ENCODE measurements around the gene ANTXR2.
"Not testable (repeated sequence)": the region's sequence is repeated elsewhere in the genome, so short reads cannot be mapped to it uniquely, and the experiment has no call there.

The ANTXR2 gene

GRCh38 chr4:80072744-80073472, at the start of gene ANTXR2:
TSS of gene ANTXR2 (minus strand) at chr4:80073229. CDS start at chr4:80072560, 669 bp downstream.
- Mint-ChIP-seq H3K4me1 (peaks cover 84% of the 10 kb centered on the region), H3K9me3 (no peaks in the 10 kb centered on the region), H3K4me3 (peak within 1 kb of the TSS; percentile 89), H3K27me3 (peaks cover 4% of the 10 kb centered on the region), H3K36me3 (ENCODE audit: low read depth) (peaks cover 17% of the 10 kb centered on the region), H3K27ac (peak within 1 kb of the TSS; percentile 87)
- ATAC-seq (peak; percentile 84), DNase-seq (peak; percentile 72)

GRCh38 chr4:80121815-80122214, 48.8 kb upstream of the ANTXR2 start:
- not testable (repeated sequence) for H3K4me3 Mint-ChIP-seq; H3K36me3 Mint-ChIP-seq (ENCODE audit: low read depth); DNase-seq; ATAC-seq; H3K27me3 Mint-ChIP-seq; H3K27ac Mint-ChIP-seq
- peaks cover 32% of the 10 kb centered on the region for H3K4me1 Mint-ChIP-seq
- peaks cover 17% of the 10 kb centered on the region for H3K9me3 Mint-ChIP-seq

- not testable (repeated sequence) for ATAC-seq; H3K27me3 Mint-ChIP-seq; DNase-seq; H3K36me3 Mint-ChIP-seq (ENCODE audit: low read depth); H3K27ac Mint-ChIP-seq; H3K4me3 Mint-ChIP-seq
- H3K4me1 Mint-ChIP-seq: peaks cover 10% of the 10 kb centered on the region
- peaks cover 17% of the 10 kb centered on the region for H3K9me3 Mint-ChIP-seq
These were observed 46.6 kb upstream of the ANTXR2 start for GRCh38 chr4:80119620-80120019.

GRCh38 chr4:80116516-80116915, 43.5 kb upstream of the ANTXR2 start:
- no peak for ATAC-seq

GRCh38 chr4:80115368-80116181, 42.5 kb upstream of the ANTXR2 start:
- no peaks in the 10 kb centered on the region for H3K4me1 Mint-ChIP-seq
- peaks cover 2% of the 10 kb centered on the region for H3K27me3 Mint-ChIP-seq
- ATAC-seq: no peak
- no peak for DNase-seq
- no peak overlapping the region for H3K4me3 Mint-ChIP-seq
- H3K9me3 Mint-ChIP-seq: peaks cover 17% of the 10 kb centered on the region
- H3K27ac Mint-ChIP-seq: no peak overlapping the region
- no peaks in the 10 kb centered on the region for H3K36me3 Mint-ChIP-seq (ENCODE audit: low read depth)

More at GRCh38 chr4:80116516-80116915, 43.5 kb upstream of the ANTXR2 start:
- Mint-ChIP-seq H3K27ac (no peak overlapping the region), H3K4me3 (no peak overlapping the region), H3K27me3 (peaks cover 2% of the 10 kb centered on the region), H3K36me3 (ENCODE audit: low read depth) (no peaks in the 10 kb centered on the region), H3K9me3 (peaks cover 17% of the 10 kb centered on the region), H3K4me1 (no peaks in the 10 kb centered on the region)
- no peak for DNase-seq

GRCh38 chr4:80114732-80115265, 41.8 kb upstream of the ANTXR2 start:
- Mint-ChIP-seq H3K27ac (no peak overlapping the region), H3K4me3 (no peak overlapping the region), H3K27me3 (peaks cover 2% of the 10 kb centered on the region), H3K36me3 (ENCODE audit: low read depth) (no peaks in the 10 kb centered on the region), H3K9me3 (peaks cover 17% of the 10 kb centered on the region), H3K4me1 (no peaks in the 10 kb centered on the region)
- DNase-seq (no peak), ATAC-seq (no peak)

GRCh38 chr4:80113615-80114014, 40.6 kb upstream of the ANTXR2 start:
- DNase-seq (no peak), ATAC-seq (no peak)
- H3K27me3 Mint-ChIP-seq: peaks cover 2% of the 10 kb centered on the region
- peaks cover 17% of the 10 kb centered on the region for H3K9me3 Mint-ChIP-seq
- no peaks in the 10 kb centered on the region for H3K4me1 Mint-ChIP-seq
- H3K4me3 Mint-ChIP-seq: no peak overlapping the region
- H3K27ac Mint-ChIP-seq: no peak overlapping the region
- no peaks in the 10 kb centered on the region for H3K36me3 Mint-ChIP-seq (ENCODE audit: low read depth)

- H3K4me1 Mint-ChIP-seq: no peaks in the 10 kb centered on the region
- DNase-seq: no peak
- no peak overlapping the region for H3K27ac Mint-ChIP-seq
- peaks cover 14% of the 10 kb centered on the region for H3K9me3 Mint-ChIP-seq
- no peaks in the 10 kb centered on the region for H3K36me3 Mint-ChIP-seq (ENCODE audit: low read depth)
- ATAC-seq: no peak
- H3K4me3 Mint-ChIP-seq: no peak overlapping the region
- H3K27me3 Mint-ChIP-seq: peaks cover 2% of the 10 kb centered on the region
These were observed 39.2 kb upstream of the ANTXR2 start for GRCh38 chr4:80112236-80112635.

- H3K4me1 Mint-ChIP-seq: no peaks in the 10 kb centered on the region
- no peaks in the 10 kb centered on the region for H3K27me3 Mint-ChIP-seq
- ATAC-seq (no peak), DNase-seq (no peak)
- H3K4me3 Mint-ChIP-seq: no peak overlapping the region
- peaks cover 19% of the 10 kb centered on the region for H3K9me3 Mint-ChIP-seq
- no peaks in the 10 kb centered on the region for H3K36me3 Mint-ChIP-seq (ENCODE audit: low read depth)
- H3K27ac Mint-ChIP-seq: no peak overlapping the region
These were observed 38.2 kb upstream of the ANTXR2 start for GRCh38 chr4:80111276-80111675.

- Mint-ChIP-seq H3K4me3 (no peak overlapping the region), H3K27me3 (no peaks in the 10 kb centered on the region), H3K4me1 (no peaks in the 10 kb centered on the region), H3K9me3 (peaks cover 19% of the 10 kb centered on the region), H3K27ac (no peak overlapping the region), H3K36me3 (ENCODE audit: low read depth) (no peaks in the 10 kb centered on the region)
- no peak for ATAC-seq
- DNase-seq: no peak
These were observed 34.3 kb upstream of the ANTXR2 start for GRCh38 chr4:80107374-80107773.

- H3K27me3 Mint-ChIP-seq: no peaks in the 10 kb centered on the region
- H3K36me3 Mint-ChIP-seq (ENCODE audit: low read depth): no peaks in the 10 kb centered on the region
- DNase-seq: no peak
- H3K4me1 Mint-ChIP-seq: peaks cover 13% of the 10 kb centered on the region
- ATAC-seq: no peak
- H3K27ac Mint-ChIP-seq: no peak overlapping the region
- H3K9me3 Mint-ChIP-seq: peaks cover 19% of the 10 kb centered on the region
- H3K4me3 Mint-ChIP-seq: no peak overlapping the region
These were observed 31.9 kb upstream of the ANTXR2 start for GRCh38 chr4:80104927-80105326.

- no peaks in the 10 kb centered on the region for H3K27me3 Mint-ChIP-seq
- peaks cover 13% of the 10 kb centered on the region for H3K4me1 Mint-ChIP-seq
- no peaks in the 10 kb centered on the region for H3K36me3 Mint-ChIP-seq (ENCODE audit: low read depth)
- H3K4me3 Mint-ChIP-seq: no peak overlapping the region
- no peak overlapping the region for H3K27ac Mint-ChIP-seq
- peaks cover 19% of the 10 kb centered on the region for H3K9me3 Mint-ChIP-seq
- ATAC-seq: no peak
- no peak for DNase-seq
These were observed 30.6 kb upstream of the ANTXR2 start for GRCh38 chr4:80103629-80104028.

- ATAC-seq: peak; percentile 73
- no peak for DNase-seq
- Mint-ChIP-seq H3K27ac (peak overlapping the region; percentile 32), H3K4me3 (no peak overlapping the region), H3K27me3 (no peaks in the 10 kb centered on the region), H3K36me3 (ENCODE audit: low read depth) (no peaks in the 10 kb centered on the region), H3K4me1 (peaks cover 13% of the 10 kb centered on the region), H3K9me3 (peaks cover 5% of the 10 kb centered on the region)
These were observed 28.7 kb upstream of the ANTXR2 start for GRCh38 chr4:80101792-80102116.

GRCh38 chr4:80101071-80101791, 28.2 kb upstream of the ANTXR2 start:
- H3K36me3 Mint-ChIP-seq (ENCODE audit: low read depth): no peaks in the 10 kb centered on the region
- no peak for DNase-seq
- H3K4me1 Mint-ChIP-seq: peaks cover 13% of the 10 kb centered on the region
- H3K27ac Mint-ChIP-seq: peak overlapping the region; percentile 32
- no peak overlapping the region for H3K4me3 Mint-ChIP-seq
- ATAC-seq: no peak
- H3K27me3 Mint-ChIP-seq: no peaks in the 10 kb centered on the region
- peaks cover under 1% of the 10 kb centered on the region for H3K9me3 Mint-ChIP-seq
